Stimulated activated CD4-positive, alpha-beta T cell treated with anti-CD3 and anti-CD28 coated beads, Interleukin-4, amount 100 ng/mL, for 48 hours (primary cell): Measurements from ENCODE around the gene ACE2.

Experiments
- DNase-seq, 2 donors: peaks; one replicate each; pipeline ENCODE4 v3.0.0-alpha.2; 2020; ENCODE audit warnings: low read depth in 2 of 2

The ACE2 gene

DNA sequence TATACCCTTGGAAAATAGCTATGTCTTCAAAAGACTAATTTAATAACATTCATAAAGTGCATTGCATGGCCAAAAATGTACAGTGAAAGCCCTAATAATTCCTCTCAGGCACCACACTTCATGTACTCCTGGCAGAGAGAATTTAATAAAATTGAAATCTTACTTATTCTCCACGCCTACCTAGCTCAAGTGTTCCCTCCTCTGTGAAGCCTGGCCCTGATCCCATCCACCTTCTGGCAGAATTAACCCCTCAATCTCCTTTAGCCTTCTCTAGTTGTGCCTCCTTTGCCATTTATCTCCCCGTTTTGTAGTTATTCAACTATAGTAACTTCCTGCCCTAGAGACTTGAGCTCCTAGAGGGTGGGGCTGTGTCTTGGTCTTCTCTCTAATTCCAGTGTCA, 26.7 kb downstream of the ACE2 start:
- DNase-seq: no peak

- no peak for DNase-seq
These were observed 30.6 kb downstream of the ACE2 start for GRCh38 chrX:15570145-15570544.

DNA sequence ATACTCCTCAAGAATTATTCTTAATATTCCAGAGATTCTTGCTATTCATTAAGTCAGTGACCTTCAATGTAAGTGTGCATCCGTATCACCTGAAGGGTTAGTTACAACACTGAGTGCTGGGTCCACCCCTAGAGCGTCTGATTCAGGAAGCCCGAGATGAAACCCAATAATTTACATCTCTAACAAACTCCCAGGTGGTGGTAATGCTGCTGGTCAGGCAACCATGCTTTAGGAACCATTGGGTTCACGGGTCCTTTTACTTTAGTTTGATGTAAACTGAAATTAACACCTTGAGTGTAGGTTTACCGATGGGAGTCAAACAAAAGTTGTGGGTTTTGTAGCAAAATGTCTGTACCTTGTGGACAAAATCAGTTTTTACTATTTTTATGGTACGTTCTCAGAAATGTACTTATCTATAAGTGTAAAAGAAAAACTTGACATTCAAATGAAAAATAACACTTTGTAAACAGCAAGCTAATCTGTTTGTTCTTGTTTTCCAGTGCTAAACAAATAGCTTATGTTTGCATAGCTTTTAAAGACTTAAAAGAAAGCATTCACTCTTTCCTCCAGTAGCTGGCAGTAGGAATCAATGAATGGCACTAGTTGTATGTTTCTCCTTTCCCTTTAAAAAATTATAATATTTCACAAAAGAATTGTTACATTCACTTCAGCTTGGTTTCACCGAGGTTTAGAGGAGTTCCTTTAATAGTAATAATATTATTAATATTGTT, 32.7 kb downstream of the ACE2 start:
- no peak for DNase-seq

DNA sequence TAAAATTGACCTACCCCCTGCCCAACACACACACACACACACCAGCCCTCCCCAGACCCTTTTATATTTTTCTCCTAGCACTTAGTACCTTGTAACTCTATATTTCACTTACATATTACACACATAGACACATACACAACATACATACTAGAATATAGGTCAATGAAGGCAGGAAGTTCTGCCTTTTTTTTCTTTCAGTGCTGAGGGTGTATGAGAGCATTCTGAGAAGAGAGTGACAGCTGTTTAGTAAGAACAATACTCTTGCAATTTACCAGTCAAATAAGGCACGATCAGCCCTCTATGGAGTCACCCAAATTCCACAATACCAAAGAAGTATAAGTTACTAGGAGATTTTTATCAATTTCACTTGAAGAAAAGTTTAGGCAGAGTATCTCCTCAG, 33.5 kb downstream of the ACE2 start:
- no peak for DNase-seq

GRCh38 chrX:15566244-15566643, 34.5 kb downstream of the ACE2 start:
- DNase-seq: no peak

GRCh38 chrX:15564981-15565579, 35.7 kb downstream of the ACE2 start:
- DNase-seq: peak in 1 of 2 donors; percentile 9

DNA sequence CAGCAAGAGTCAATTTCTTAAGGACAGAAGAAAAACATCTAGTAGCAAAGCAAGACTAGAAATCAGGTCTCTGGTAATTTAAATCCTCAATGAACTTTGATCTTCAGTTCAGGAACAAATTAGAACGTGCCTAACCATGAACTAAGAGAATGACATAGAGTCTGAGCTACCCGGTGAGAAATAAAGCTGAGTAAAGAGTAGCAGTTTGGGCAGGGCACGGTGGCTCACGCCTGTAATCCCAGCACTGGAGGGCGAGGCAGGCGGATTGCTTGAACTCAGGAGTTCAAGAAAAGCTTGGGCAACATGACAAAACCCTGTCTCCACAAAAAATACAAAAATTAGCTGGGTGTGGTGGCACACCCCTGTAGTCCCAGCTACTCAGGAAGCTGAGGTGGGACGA, 37.7 kb downstream of the ACE2 start:
- no peak for DNase-seq

DNA sequence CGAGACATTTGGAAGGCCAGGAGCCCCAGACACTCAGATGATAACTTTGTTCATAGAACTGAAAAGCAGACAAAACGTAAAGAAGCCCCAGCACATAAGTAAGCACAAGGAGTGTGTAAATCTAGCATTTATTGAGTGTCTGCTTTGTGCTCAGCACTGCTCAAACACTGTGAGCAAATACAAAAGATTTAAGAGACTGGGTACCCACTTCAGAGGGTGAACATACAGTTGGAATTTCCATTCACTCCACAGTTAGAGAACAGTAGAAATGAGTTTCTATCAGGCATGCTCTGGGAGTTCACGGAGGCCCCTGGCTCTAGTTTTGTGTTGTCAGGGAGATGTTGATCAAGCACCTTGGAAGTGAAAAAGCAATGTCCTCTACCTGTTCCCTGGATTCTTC, 39.8 kb downstream of the ACE2 start:
- no peak for DNase-seq

- DNase-seq: no peak
These were observed 41.5 kb downstream of the ACE2 start for GRCh38 chrX:15559227-15559626.

- DNase-seq: no peak
These were observed 51.4 kb downstream of the ACE2 start for GRCh38 chrX:15549189-15550012.

DNA sequence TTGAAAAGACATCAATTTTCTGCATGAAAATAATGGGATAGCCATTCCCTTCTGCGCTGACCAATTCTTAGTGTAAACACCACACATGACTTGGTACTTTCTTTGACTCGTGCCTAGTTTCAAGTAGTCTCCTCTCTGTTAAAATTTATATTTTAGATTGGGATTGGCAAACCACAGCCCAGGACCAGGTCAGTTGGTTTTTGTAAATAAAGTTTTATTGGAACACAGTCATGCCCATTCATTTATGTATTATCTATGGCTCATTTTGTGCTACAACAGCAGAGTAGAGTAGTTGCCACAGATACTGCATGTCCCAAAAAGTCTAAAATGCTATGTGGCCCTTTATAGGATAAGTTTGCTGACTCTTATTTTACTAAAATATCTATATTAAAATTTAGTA, 53.4 kb downstream of the ACE2 start:
- DNase-seq: no peak

DNA sequence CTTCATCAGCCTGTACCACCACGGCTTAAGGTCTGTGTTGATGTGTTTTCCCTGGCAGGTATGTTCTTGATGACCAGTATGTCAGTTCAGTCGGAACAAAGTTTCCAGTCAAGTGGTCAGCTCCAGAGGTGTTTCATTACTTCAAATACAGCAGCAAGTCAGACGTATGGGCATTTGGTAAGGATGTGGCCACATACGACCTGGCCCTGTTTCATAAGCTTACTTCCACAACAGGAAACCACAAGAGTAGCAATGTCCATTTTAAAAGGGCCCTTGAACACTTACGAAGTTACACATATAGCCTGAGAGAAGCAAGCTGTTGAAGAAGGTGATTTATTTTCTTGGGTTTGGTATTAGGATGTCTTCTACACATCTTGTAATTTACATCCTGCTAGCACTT, 54.0 kb downstream of the ACE2 start:
- DNase-seq: no peak

- no peak for DNase-seq
These were observed 70.4 kb downstream of the ACE2 start for GRCh38 chrX:15530318-15530717.

DNA sequence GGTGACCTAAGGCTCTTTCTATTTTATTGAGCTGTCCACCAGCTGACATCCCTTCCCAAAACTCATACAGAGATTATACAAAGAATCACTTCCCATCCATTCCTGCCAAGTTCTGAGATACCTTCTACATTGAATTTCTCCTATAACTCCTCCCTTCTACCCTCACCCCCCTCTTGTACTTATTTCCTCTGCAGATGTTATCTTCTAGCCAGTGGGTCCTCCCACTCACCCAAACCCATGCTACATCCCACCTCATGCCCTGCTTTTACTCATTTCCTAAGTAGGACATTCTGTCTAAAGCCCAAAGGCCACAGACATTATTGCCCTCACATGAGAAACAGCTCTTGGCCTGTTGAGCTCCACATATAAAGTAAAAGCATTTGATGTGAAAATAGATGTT, 71.6 kb downstream of the ACE2 start:
- no peak for DNase-seq

GRCh38 chrX:15525664-15526416, 74.9 kb downstream of the ACE2 start:
- no peak for DNase-seq

DNA sequence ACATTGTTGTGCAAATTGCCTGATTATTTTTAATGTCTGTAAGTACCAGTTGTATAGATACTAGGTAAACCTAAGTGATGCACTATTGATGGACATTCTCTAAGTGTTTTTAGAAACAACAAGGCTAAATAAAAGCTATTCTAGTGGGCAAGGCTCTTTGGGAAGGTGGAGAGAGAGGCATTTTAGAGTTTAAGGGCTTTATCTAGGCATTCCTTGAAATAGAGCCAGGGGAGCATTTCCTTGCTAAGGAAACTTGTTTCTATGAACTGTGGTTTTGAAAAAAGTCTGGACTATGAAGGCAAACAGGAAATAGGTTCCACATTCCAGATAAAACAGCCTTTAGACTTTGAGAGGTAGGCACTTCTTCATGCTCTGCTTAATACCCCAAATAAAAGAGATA, 76.3 kb downstream of the ACE2 start:
- DNase-seq: no peak

DNA sequence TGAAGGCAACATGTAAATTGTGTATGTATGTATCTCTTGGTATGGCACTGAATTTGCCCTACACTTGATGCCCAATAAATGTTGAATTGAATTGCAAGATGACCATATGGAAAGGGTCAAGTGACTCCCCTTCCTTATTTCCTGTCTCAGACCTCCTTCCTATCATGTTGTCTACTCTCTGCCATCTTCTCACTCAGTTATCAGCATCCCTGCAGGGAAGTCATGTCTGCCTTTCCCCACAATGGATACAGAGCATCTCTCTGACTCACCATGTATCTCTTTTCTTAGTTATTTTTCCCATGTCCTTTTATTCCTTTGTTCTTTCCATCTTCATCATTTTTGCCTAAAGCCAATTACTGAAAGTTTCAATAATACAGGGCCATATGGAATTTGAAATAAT, 77.7 kb downstream of the ACE2 start:
- no peak for DNase-seq

GRCh38 chrX:15522464-15522863, 78.3 kb downstream of the ACE2 start:
- DNase-seq: no peak

- DNase-seq: no peak
These were observed 84.8 kb downstream of the ACE2 start for GRCh38 chrX:15515931-15516330.

DNA sequence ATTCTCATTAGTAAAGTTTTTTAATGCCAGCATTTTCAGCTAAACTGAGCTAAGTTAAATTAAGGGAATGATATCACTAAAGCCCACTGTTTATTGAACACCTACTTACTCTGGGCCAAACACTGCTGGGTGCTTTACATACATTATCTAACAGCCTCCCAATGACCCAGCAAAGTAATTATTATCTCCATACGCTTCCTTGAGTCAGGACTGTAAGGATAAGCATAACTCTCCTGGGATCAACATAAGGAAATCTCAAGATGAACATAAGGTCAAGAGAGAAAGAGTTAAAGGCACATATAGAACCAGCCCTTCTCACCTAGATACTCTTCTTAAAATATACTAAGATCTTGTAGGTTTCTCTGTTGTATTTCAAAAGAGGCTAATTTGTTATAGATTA, 86.5 kb downstream of the ACE2 start:
- DNase-seq: no peak

GRCh38 chrX:15512401-15512965, 88.3 kb downstream of the ACE2 start:
- DNase-seq: no peak

GRCh38 chrX:15511563-15511962, 89.2 kb downstream of the ACE2 start:
- DNase-seq: no peak
